NCI-H460 (cell line): Measurements from ENCODE around the gene PID1. TPM values are rescaled to one million over a fixed set of nuclear protein-coding genes. Genes with fewer than 3 reads are reported as not detected.

Experiments used
- DNase-seq: peaks from one replicate; pipeline ENCODE4 v3.0.0-alpha.2; 2016; ENCODE audit warnings: low read depth; ENCODE audit errors: extremely low read depth
- small RNA-seq, 2 experiments: library from RNA; depleted of rRNA; stranded (forward); fragments of <200 nt; gene quantifications; one replicate each; pipeline ENCODE3, GENCODE V24; 2014
- total RNA-seq: library from RNA; depleted of rRNA; stranded (reverse); fragments of >200 nt; shearing (Covaris generic); gene quantifications from 2 replicates; pipeline ENCODE4 v1.2.3, GENCODE V29; 2014

The PID1 gene
- total RNA-seq, 1 experiment from 2014 or later: 24.8 TPM

DNA sequence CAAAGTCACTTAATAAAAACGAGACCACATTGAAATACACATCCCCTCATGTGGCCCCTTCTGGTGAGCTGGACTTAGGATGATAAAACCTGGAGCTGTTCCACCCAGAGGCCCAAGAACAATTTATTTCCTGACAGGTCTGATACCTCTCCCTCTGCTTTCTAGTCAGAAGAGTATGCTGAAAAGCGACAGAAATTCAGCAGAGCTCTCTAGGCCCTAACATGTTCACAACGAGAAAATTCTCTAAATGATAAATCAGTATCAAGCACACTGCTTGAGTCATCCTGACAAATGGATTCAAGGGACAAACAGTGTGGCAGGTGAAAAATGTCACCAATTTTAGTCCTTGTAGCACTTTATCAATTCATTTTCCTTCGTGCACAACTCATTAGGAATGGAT is 233.5 kb downstream of the PID1 start:
- DNase-seq: no peak

DNA sequence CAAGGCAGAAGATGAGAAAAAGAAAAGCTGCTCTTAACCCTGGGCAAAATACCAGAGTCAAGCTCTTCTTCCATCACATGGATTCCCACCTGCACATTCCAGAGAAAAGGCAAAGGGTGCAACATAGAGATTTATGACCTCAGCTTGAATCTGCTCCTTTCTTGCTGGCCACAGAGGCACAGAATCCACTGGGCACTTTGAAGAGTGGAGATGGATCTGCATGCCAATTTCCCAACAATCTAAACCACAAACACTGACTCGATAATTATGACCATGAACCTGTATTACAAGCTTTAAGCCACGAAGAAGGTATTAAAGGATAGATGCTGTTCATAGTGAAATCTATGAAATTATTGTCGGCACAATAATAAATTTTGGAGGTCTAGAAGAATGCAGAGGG is 237.3 kb downstream of the PID1 start:
- DNase-seq: no peak

DNA sequence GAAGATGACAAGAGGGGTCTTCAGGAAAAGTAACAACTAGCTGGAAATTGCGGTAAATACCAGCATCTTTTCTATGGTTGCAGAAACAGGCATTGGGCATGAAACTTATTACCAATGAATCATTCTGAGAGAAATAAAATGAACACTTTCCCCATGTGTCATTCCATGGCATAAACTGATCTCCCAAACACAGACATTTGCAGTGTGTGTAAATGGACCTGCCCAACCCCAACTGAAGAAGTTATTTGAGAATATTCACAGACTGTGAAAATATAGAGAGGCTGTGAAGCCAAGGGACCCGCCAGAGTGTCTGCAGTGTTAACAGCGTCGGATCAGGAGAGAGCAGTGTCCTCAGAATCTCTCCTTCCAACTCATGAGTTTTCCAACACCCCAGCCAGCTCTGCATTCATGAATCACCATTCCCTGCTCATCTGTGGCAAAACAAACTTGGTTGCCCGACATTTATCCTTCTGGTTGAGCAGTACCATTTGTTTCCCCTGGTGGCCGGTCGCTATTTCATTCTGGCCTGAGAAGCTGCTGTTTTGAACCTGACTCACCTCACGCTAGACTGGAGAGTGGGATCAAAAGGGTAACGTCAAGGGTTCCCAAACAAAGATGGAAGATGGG is 238.4 kb downstream of the PID1 start:
- DNase-seq: no peak

DNA sequence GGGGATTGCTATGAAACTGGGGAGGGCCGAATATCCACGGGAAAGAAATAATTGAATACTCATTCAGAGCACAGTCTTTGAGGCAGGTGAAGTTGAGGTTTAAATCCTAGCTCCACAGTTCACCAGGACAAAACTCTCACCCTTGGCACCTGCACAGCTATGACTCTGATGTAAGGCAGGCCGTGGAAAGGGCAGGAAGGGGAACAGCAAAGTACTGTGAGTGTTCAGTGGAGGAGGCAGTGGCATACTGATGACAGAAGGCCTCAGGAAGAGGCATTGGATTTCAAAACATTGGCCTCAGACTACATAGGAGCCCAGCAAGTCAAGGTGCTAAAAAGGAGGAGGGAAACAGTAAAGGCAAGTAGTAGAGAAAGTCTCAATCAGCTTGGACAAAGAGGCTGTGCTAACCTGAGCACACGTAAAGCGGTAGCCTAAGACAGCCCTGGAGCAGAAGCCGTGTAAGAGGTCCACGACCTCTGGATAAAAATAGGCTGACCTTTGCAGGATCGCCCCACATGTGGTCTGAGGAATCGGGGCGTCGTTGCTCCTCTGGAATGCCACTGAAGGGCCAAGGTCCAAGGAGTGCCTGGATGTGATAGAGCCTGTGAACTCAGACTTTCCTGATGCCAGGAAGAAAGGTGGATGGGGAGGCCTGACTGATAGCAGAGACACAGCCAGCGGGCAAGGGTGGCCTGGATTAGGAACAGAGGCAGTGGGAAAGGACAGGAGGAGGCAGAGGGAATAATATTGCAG is 243.6 kb downstream of the PID1 start:
- DNase-seq: no peak

DNA sequence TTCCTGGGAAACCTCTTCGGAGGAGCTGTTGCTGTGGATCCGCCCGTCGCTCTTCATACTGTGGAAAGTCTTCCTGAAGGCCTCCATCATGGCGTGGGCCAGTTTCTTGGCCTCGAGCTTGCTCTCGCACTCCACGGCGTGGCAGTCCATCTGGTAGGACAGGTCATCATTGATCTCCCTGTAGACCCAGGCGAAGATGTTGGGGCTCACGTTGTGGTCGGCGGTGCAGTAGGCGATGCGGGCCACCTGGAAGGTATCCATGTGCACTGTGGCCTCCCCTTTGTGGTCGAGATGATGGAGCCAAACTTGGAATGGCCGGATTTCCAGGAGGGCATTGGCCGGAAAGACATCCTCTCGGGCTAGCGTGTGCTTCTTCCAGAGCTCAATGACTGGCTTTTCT is 245.4 kb downstream of the PID1 start:
- DNase-seq: no peak

DNA sequence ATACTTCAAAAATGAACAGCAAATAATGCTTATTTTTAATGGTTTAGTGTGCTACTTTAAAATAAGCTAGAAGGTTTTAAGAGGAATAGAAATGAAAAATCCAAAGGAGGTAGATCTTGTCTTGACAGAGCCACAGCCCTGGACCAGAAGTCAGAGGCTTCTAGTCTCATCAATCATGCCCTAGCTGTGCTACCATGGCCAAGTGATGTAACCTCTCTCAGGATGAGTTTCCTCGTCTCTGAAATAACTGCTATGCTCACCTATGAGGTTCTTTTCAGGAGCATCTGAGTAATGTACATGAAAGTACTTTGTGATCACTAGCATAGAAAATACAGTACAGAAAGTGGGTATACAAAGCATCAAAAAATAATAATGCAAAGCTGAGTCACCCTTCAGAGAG is 248.4 kb downstream of the PID1 start:
- no peak for DNase-seq

DNA sequence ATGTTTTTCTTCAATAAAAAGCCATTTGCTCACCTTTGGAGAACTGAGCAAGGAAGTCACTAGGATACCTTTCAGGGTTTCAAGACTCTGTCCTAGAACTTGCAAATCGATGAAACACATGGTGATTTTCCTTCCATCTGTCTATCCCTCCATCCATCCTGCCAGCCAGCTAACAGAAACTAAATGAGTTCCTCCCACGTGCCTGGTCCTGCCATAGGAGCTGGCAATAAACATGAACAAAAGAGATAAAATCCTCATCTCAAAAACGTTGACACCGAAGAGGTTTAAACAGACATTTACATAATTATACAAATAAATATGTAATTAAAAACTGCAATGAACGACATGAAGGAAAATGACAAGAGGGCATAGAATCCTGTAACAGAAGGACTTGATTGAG is 249.0 kb downstream of the PID1 start:
- DNase-seq: no peak

DNA sequence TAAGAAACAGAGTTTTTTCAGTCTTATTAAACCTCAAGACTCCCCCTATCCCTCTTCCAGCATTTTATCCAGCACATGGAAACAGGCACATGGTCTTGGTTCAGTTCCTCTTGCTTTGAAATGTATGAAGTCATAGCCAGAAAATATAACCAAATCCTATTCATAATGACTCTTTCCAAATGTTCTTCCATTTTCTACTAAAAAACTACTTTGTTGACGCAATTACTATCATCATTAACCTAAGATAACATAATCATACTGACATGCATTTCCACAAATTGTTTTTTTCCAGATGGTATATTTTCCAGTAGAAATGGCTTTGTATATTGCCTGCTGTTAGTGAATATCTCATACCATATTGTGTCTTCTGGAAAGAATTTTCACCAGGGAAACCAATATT is 261.3 kb downstream of the PID1 start:
- no peak for DNase-seq

DNA sequence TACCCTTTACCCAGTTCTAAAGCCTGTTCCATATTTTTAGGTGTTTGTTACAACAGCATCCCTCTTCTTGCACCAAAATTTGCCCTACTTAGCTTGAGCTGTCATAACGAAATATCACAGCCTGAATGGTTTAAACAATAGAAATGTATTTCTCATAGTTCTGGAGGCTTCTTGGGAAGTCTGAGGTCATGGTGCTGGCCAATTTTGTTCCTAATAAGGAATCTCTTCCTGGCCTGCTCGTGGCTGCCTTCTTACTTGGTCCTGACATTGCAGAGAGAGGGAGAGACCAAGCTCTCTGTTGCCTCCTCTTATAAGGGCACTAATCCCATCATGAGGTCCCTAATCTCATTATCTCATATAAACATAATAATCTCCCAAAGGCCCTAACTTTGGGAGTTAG is 267.8 kb downstream of the PID1 start:
- DNase-seq: no peak

DNA sequence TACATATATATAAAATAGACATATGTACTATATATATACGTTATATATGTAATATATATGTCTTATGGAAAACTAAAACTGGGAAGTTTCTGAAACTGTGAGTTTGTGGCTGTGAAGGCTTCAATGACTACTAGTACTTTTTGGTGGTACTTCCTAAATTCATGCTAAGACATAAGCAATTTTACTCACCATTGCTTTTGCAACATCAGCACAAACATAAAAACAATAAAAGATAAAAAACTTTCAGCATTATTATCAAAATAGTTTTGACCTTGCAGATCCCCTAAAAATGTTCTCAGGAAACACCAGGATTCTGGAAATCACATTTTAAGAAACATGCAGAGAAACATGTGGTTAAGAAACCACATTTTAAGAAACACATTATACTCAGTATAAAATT is 269.9 kb downstream of the PID1 start:
- DNase-seq: no peak

DNA sequence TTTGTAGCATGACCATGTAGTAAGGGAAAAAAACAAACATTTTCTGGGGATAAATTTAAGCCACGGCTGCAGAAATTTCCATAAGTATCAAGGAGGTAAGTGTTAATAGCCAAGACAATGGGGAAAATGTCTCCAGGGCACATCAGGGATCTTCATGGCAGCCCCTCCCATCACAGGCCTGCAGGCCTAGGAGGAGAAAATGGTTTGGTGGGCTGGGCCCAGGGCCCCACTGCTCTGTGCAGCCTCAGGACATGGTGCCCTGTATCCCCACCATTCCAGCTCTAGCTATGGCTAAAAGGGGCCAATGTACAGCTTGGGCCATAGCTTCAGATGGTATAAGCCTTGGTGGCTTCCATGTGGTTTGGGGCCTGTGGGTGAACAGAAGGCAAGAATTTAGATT is 271.8 kb downstream of the PID1 start:
- no peak for DNase-seq

DNA sequence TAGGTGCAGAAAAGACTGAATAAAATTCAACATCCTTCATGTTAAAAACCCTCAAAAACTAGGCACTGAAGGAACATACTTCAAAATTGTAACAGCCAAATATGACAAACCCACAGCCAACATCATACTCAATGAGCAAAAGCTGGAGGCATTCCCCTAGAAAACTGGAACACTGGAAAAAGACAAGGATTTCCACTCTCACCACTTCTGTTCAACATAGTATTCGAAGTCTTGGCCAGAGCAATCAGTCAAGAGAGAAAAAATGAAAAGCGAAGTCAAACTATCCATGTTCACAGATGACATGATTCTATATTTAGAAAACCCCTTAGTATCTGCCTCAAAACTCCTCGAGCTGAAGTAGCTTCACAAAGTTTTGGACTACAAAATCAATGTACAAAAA is 282.3 kb downstream of the PID1 start:
- DNase-seq: no peak

DNA sequence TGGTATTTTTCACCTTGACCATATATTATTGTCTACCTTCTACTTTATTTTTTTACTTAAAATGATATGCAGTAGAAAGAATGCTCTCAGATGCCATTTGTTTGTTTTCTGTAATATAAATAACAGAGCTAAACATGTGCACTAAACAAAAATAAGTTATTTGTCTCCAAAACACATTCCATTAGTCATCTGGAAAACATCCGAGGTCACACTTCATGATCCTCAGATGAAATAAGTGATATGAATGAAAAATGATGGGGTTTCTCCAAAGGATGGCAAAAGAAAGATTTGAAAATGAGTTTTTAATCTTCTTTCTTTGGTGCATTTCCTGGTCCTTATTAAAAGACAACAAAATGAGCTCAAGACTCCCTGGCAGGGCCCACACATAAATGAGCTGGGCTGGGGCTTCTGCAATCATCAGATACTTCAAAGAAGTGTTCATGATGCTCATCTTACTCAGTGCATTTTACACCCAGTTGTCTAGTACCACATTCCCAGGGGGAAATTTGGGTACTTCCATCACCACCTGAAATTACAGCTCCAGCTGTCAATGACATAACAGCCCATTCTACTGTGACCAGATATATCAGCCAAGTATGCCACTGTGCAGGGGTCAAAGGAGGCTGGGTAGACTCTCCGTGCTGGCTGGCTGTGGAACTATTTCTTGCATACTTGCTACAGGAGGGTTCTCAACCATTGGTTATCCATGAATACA is 283.5 kb downstream of the PID1 start:
- no peak for DNase-seq

DNA sequence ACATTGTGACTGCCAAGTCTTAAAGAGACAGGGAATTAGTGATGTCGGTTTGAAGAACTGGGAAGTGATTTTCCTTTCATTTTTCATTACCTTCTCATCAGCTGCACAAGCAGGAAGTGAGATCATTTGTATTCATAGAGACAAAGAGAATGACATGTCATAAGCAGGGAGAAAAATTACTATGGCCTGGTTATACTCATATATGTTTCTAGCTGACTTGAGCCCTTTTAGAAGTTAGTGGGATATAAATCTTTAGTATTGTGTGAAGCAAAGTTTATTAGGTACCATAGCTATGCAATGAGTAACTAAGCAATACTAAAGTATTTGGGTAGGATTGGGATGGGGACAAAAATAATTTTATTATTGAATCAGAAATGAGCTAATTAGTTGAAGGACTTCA is 284.1 kb downstream of the PID1 start:
- no peak for DNase-seq

DNA sequence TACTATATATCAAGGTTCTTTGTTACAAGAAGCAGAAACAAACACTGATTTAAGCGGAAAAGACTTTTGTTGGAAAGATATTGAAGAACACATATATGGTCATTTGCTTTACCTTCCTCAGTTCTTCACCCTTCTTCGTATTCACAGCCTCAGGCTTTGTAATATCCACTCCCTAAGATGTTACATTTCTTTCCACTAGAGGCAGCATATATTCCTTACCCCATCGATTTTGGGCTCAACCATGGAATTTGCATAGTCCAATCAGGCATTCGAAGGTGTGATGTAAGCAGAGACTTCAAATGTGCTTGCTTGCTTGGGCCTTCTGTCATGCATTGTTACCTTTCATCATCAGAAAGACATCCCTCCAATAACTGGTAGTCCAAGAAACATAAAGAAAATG is 287.4 kb downstream of the PID1 start:
- DNase-seq: no peak

DNA sequence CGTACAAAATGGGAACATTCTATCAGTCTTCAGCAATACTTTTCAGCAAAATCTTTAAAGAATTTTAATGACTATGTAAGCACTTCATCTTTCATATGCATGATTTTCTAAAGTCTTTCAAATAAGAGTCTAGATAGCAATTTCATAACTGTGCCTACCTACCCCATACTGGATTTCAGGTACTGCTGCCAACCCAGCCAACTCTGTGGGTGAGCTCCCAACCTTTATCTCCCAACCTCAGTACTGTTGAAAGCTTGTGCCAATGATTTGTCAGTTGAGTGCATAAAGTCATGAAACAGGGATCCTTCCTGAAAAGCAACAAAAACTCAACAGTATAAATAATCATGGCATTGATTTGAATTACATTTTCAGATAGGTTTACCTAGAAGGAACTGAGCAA is 296.9 kb downstream of the PID1 start:
- no peak for DNase-seq

Small RNA genes lying within 50 kb of the gene (small RNA-seq; reads per million reads assigned to genes)
- gene RN7SKP283: 0 reads per million in 2 experiments
